ENCODE results near the gene SLC22A2. TPM values are rescaled to one million over a fixed set of nuclear protein-coding genes. Genes with fewer than 3 reads are reported as not detected.
"Not testable (repeated sequence)": the region's sequence is repeated elsewhere in the genome, so short reads cannot be mapped to it uniquely, and the experiment has no call there.

Gene SLC22A2
- total and polyA plus RNA-seq, 8 donors, result not detected

DNA sequence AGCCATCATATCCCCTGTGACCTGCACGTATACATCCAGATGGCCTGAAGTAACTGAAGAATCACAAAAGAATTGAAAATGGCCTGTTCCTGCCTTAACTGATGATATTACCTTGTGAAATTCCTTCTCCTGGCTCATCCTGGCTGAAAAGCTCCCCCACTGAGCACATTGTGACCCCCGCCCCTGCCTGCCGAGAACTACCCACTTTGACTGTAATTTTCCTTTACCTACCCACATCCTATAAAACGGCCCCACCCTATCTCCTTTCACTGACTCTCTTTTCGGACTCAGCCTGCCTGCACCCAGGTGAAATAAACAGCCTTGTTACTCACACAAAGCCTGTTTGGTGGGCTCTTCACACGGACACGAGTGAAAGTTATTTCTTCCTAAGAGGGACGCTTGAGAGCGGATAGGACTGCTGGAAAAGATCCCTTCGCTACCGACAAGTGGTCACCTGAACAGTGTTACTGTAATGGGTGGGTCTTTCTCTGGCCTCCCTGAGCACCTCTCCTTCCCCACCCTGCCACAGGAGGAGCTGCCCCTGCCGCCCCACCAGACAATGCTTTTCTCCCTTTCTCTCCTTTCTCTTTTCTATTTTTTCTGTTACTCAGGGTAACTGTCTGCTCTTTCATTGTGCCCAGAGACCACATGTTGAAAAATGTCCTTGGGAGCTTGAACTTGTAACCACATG is 24.5 kb downstream of the SLC22A2 start:
- H3K9me3 ChIP-seq; DNase-seq; FAIRE-seq; H3K4me3 ChIP-seq; H3K27me3 ChIP-seq; ATAC-seq; H3K27ac ChIP-seq; H3K4me1 ChIP-seq; intact Hi-C loops (cut with DNase I); H3K36me3 ChIP-seq: not testable (repeated sequence)
- 83 to 85% methylated on average over 12 of the region's 12 CpGs for WGBS, 2 donors

DNA sequence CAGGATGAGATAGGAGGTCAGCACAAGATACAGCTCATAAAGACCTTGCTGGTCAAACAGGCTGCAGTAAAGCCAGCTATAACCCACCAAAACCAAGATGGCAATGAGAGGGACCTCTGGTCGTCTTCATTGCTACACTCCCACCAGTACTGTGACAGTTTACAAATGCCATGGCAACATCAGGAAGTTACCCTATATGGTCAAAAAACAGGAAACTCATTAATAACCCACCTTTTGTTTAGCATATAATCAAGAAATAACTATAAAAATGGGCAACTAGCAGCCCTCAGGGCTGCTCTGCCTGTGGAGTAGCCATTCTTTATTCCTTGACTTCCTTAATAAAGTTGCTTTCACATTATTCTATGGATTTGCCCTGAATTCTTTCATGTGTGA is 30.9 kb downstream of the SLC22A2 start:
- intact Hi-C loops (cut with DNase I), result no loop called here
- no peaks in the 10 kb centered on the region for H3K4me1 ChIP-seq
- no peak for DNase-seq
- no peak overlapping the region for H3K4me3 ChIP-seq
- no peaks in the 10 kb centered on the region for H3K36me3 ChIP-seq
- 62 to 68% methylated on average over 1 of the region's 1 CpG for WGBS, 2 donors
- no peak overlapping the region for H3K27ac ChIP-seq
- H3K9me3 ChIP-seq, result no peaks in the 10 kb centered on the region
- TF ChIP-seq, protein P1, sequence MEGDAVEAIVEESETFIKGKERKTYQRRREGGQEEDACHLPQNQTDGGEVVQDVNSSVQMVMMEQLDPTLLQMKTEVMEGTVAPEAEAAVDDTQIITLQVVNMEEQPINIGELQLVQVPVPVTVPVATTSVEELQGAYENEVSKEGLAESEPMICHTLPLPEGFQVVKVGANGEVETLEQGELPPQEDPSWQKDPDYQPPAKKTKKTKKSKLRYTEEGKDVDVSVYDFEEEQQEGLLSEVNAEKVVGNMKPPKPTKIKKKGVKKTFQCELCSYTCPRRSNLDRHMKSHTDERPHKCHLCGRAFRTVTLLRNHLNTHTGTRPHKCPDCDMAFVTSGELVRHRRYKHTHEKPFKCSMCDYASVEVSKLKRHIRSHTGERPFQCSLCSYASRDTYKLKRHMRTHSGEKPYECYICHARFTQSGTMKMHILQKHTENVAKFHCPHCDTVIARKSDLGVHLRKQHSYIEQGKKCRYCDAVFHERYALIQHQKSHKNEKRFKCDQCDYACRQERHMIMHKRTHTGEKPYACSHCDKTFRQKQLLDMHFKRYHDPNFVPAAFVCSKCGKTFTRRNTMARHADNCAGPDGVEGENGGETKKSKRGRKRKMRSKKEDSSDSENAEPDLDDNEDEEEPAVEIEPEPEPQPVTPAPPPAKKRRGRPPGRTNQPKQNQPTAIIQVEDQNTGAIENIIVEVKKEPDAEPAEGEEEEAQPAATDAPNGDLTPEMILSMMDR (IDR thresholded peaks at IDR 0.05), result no peak
- no peaks in the 10 kb centered on the region for H3K27me3 ChIP-seq
- no peak for FAIRE-seq
- no peak for ATAC-seq

DNA sequence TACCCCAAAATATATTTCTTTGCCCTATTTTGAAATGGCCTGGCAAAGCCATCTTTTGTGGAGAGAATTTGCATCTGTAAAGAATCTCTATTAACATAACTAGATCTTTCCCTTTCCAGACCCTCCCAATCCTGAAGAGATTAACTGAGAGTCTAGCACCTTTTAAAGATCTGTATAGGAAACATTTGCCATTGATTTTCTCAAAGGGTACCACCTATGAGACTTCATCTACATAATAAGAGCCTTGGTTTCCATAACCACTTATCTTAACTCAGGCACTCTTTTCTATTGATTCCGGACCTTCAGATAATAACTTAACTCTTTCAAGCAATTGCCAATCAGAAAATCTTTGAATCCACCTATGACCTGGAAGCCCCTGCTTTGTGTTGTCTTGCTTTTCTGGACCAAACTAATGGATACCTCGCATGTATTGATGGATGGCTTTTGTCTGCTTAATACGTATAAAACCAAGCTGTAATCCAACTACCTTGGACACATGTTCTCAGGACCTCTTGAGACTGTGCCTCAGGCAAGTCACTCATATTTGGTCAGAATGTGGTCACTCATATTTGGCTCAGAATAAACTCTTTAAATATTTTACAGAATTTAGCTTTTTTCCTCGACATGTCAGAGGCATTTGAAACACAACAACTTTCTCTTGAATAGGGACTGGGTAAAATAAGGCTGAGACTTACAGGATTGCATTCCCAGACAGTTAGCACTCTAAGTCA is 31.4 kb downstream of the SLC22A2 start:
- no peaks in the 10 kb centered on the region for H3K9me3 ChIP-seq
- no peak for ATAC-seq
- no peak for FAIRE-seq
- H3K27ac ChIP-seq, result no peak overlapping the region
- no peaks in the 10 kb centered on the region for H3K4me1 ChIP-seq
- TF ChIP-seq, protein P1 (IDR thresholded peaks at IDR 0.05), result no peak
- H3K36me3 ChIP-seq, result no peaks in the 10 kb centered on the region
- no peak overlapping the region for H3K4me3 ChIP-seq
- intact Hi-C loops (cut with DNase I), result no loop called here
- no peaks in the 10 kb centered on the region for H3K27me3 ChIP-seq
- WGBS, 2 donors, result 57 to 71% methylated on average over 4 of the region's 4 CpGs
- no peak for DNase-seq

DNA sequence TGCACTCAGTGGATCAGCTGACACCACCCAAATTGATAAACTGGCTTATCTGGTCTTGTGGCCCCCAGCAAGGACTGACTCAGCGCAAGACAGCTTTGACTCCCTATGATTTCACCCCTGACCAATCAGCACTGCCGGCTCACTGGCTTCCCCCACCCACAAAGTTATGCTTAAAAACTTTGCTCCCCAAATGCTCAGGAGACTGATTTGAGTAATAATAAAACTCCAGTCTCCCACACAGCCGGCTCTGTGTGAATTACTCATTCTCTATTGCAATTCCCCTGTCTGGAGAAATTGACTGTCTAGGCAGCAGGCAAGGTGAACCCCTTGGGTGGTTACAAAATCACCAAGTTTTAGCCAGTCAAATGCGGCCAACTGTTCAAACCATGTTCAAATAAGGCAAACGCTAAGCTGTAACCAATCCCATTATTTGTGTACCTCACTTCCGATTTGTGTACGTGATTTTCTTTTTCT is 32.5 kb downstream of the SLC22A2 start:
- FAIRE-seq (no peak), DNase-seq (no peak), ATAC-seq (no peak)
- intact Hi-C loops (cut with DNase I), result no loop called here
- H3K27me3 ChIP-seq, result no peaks in the 10 kb centered on the region
- no peak overlapping the region for H3K27ac ChIP-seq
- 82 to 86% methylated on average over 7 of the region's 7 CpGs for WGBS, 2 donors
- H3K4me1 ChIP-seq, result no peaks in the 10 kb centered on the region
- TF ChIP-seq, protein P1 (IDR thresholded peaks at IDR 0.05), result no peak
- H3K4me3 ChIP-seq, result no peak overlapping the region
- H3K9me3 ChIP-seq, result no peaks in the 10 kb centered on the region
- no peaks in the 10 kb centered on the region for H3K36me3 ChIP-seq

DNA sequence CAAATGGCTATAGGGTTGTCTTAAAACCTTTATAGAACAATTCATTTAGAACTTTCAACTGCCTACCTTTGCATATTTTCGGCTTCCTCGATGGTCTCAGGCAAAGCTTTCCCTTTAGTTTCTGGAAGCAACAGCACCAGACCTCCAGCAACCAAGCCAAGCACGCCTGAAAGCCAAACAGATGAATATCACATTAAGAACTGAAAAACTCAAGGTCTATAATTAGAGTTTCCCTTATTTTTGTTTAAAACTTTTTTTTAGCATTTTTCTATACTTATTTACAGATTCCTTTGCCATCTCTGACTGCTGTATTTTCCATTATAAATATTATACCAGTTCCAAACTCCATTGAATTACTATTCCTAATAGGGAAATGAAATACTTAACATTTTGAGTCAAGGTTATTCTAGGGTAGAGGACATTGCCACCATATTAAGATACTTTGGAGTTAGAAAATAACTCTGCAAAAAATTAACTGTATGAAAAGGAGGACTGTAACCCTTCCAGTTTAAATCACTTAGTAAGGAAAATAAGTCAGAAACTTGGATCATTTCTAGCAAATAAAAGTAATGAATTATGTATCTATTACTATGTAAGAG is 33.9 kb downstream of the SLC22A2 start:
- WGBS, 2 donors, result 86 to 92% methylated on average over 3 of the region's 3 CpGs
- H3K4me3 ChIP-seq, result no peak overlapping the region
- intact Hi-C loops (cut with DNase I), result no loop called here
- no peak for ATAC-seq
- no peak for DNase-seq
- H3K9me3 ChIP-seq, result no peaks in the 10 kb centered on the region
- H3K36me3 ChIP-seq, result no peaks in the 10 kb centered on the region
- H3K27me3 ChIP-seq, result no peaks in the 10 kb centered on the region
- no peak overlapping the region for H3K27ac ChIP-seq
- H3K4me1 ChIP-seq, result no peaks in the 10 kb centered on the region
- FAIRE-seq, result no peak
- TF ChIP-seq, protein P1 (IDR thresholded peaks at IDR 0.05), result no peak

Measured in pancreas (tissue), 10 donors.